Activated CD8-positive, alpha-beta memory T cell treated with anti-CD3 and anti-CD28 coated beads, Interleukin-2, amount 10 ng/mL, durations not matched to agents 7 days and 5 days (primary cell): ENCODE data around the gene DAP. TPM values are rescaled to one million over a fixed set of nuclear protein-coding genes. Genes with fewer than 3 reads are reported as not detected.

Experiments
- ATAC-seq: fragments of 150-1000 bp; cut with Tn5 transposase; one replicate; pipeline ENCODE4 v1.10.0; 2021; ENCODE audit warnings: moderate library complexity
- CTCF ChIA-PET: fragments of 350-600 bp; sonication (Branson Sonifier 250); formaldehyde crosslinking; loops from one replicate; lab custom pipeline; 2021; ENCODE audit warnings: antibody characterized with exemption; lab: Charles Lee
- DNase-seq: peaks from one replicate; pipeline ENCODE4 v3.0.0-alpha.2; 2020
- H3K27ac Mint-ChIP-seq: one replicate; pipeline ENCODE4 v1.8.0; 2021; ENCODE audit warnings: mild to moderate bottlenecking, mixed read lengths
- H3K27me3 Mint-ChIP-seq: one replicate; pipeline ENCODE4 v1.8.0; 2021; ENCODE audit warnings: mixed read lengths
- H3K36me3 Mint-ChIP-seq: one replicate; pipeline ENCODE4 v1.8.0; 2021; ENCODE audit warnings: mild to moderate bottlenecking, mixed read lengths
- H3K4me1 Mint-ChIP-seq: one replicate; pipeline ENCODE4 v1.8.0; 2021; ENCODE audit warnings: mixed read lengths
- H3K4me3 Mint-ChIP-seq: one replicate; pipeline ENCODE4 v1.8.0; 2021; ENCODE audit warnings: mild to moderate bottlenecking, moderate library complexity, mixed read lengths
- H3K9me3 Mint-ChIP-seq: one replicate; pipeline ENCODE4 v1.8.0; 2022; ENCODE audit warnings: low read depth, mixed read lengths
- total RNA-seq, 2 experiments: library from RNA; stranded (reverse); gene quantifications; one replicate each; pipeline ENCODE4 v1.2.3, GENCODE V29; 2021

DAP gene
- total RNA-seq, 2 experiments from 2014 or later, result 44.5 to 52.2 TPM

GRCh38 chr5:10680876-10681481 is 80.1 kb downstream of the DAP start:
- DNase-seq, result no peak
- Mint-ChIP-seq H3K4me3 (no peak overlapping the region), H3K36me3 (peaks cover 17% of the 10 kb centered on the region), H3K9me3 (peaks cover 2% of the 10 kb centered on the region), H3K27me3 (no peaks in the 10 kb centered on the region), H3K4me1 (peaks cover 8% of the 10 kb centered on the region), H3K27ac (no peak overlapping the region)
- no peak for ATAC-seq
- CTCF ChIA-PET, result interaction anchor here (0.9 kb wide), 1 partner anchor 9 kb away, joined by 4 read pairs; no protein-coding TSS in a partner anchor

- ATAC-seq, result no peak
- CTCF ChIA-PET, result interaction anchor here (0.6 to 1.6 kb wide), 2 partner anchors 22 to 80 kb away, joined by 3 read pairs; no protein-coding TSS in a partner anchor
Observed at GRCh38 chr5:10679336-10679988, 81.6 kb downstream of the DAP start.

GRCh38 chr5:10678244-10678643 is 82.8 kb downstream of the DAP start:
- Mint-ChIP-seq H3K4me1 (no peaks in the 10 kb centered on the region), H3K9me3 (peaks cover 2% of the 10 kb centered on the region), H3K4me3 (no peak overlapping the region), H3K27me3 (no peaks in the 10 kb centered on the region), H3K36me3 (peaks cover 17% of the 10 kb centered on the region), H3K27ac (no peak overlapping the region)
- CTCF ChIA-PET, result no interaction called here
- DNase-seq (no peak), ATAC-seq (no peak)

More at GRCh38 chr5:10679336-10679988, 81.6 kb downstream of the DAP start:
- Mint-ChIP-seq H3K36me3 (peaks cover 17% of the 10 kb centered on the region), H3K27me3 (no peaks in the 10 kb centered on the region), H3K9me3 (peaks cover 2% of the 10 kb centered on the region), H3K27ac (no peak overlapping the region), H3K4me3 (no peak overlapping the region), H3K4me1 (no peaks in the 10 kb centered on the region)
- DNase-seq, result no peak

GRCh38 chr5:10677533-10677932 is 83.5 kb downstream of the DAP start:
- no peak overlapping the region for H3K4me3 Mint-ChIP-seq
- peaks cover 2% of the 10 kb centered on the region for H3K9me3 Mint-ChIP-seq
- DNase-seq, result no peak
- H3K4me1 Mint-ChIP-seq, result no peaks in the 10 kb centered on the region
- no peak overlapping the region for H3K27ac Mint-ChIP-seq
- H3K36me3 Mint-ChIP-seq, result peaks cover 17% of the 10 kb centered on the region
- ATAC-seq, result no peak
- no peaks in the 10 kb centered on the region for H3K27me3 Mint-ChIP-seq
- CTCF ChIA-PET, result no interaction called here

GRCh38 chr5:10676946-10677345 is 84.1 kb downstream of the DAP start:
- Mint-ChIP-seq H3K4me1 (no peaks in the 10 kb centered on the region), H3K9me3 (peaks cover 2% of the 10 kb centered on the region), H3K27ac (no peak overlapping the region), H3K36me3 (peaks cover 17% of the 10 kb centered on the region), H3K4me3 (no peak overlapping the region), H3K27me3 (no peaks in the 10 kb centered on the region)
- no peak for ATAC-seq
- no peak for DNase-seq
- CTCF ChIA-PET, result interaction anchor here (1.7 kb wide), 1 partner anchor 49 kb away, joined by 8 read pairs; no protein-coding TSS in a partner anchor

- ATAC-seq (no peak), DNase-seq (no peak)
- peaks cover 17% of the 10 kb centered on the region for H3K36me3 Mint-ChIP-seq
- no peak overlapping the region for H3K4me3 Mint-ChIP-seq
- no peaks in the 10 kb centered on the region for H3K27me3 Mint-ChIP-seq
- no peak overlapping the region for H3K27ac Mint-ChIP-seq
- no peaks in the 10 kb centered on the region for H3K4me1 Mint-ChIP-seq
- CTCF ChIA-PET, result interaction anchor here (1.7 kb wide), 1 partner anchor 48 kb away, joined by 8 read pairs; no protein-coding TSS in a partner anchor
- H3K9me3 Mint-ChIP-seq, result peaks cover 2% of the 10 kb centered on the region
Observed at GRCh38 chr5:10676224-10676623, 84.8 kb downstream of the DAP start.

GRCh38 chr5:10675177-10675700 is 85.8 kb downstream of the DAP start:
- Mint-ChIP-seq H3K36me3 (peaks cover 16% of the 10 kb centered on the region), H3K4me3 (no peak overlapping the region), H3K4me1 (peaks cover 2% of the 10 kb centered on the region), H3K9me3 (peaks cover 2% of the 10 kb centered on the region), H3K27ac (no peak overlapping the region), H3K27me3 (peaks cover 2% of the 10 kb centered on the region)
- DNase-seq (no peak), ATAC-seq (no peak)
- CTCF ChIA-PET, result interaction anchor here (1.7 kb wide), 1 partner anchor 47 kb away, joined by 8 read pairs; no protein-coding TSS in a partner anchor

- no peak for ATAC-seq
- H3K36me3 Mint-ChIP-seq, result peaks cover 11% of the 10 kb centered on the region
- H3K27ac Mint-ChIP-seq, result no peak overlapping the region
- no peak overlapping the region for H3K4me3 Mint-ChIP-seq
- H3K4me1 Mint-ChIP-seq, result peaks cover 2% of the 10 kb centered on the region
- peaks cover 2% of the 10 kb centered on the region for H3K9me3 Mint-ChIP-seq
- peaks cover 2% of the 10 kb centered on the region for H3K27me3 Mint-ChIP-seq
- no peak for DNase-seq
- CTCF ChIA-PET, result no interaction called here
Observed at GRCh38 chr5:10674582-10674981, 86.5 kb downstream of the DAP start.

- Mint-ChIP-seq H3K36me3 (peaks cover 11% of the 10 kb centered on the region), H3K4me1 (peaks cover 2% of the 10 kb centered on the region), H3K27me3 (peaks cover 2% of the 10 kb centered on the region), H3K27ac (no peak overlapping the region), H3K9me3 (peaks cover 2% of the 10 kb centered on the region), H3K4me3 (no peak overlapping the region)
- CTCF ChIA-PET, result no interaction called here
- ATAC-seq (no peak), DNase-seq (no peak)
Observed at GRCh38 chr5:10674096-10674495, 86.9 kb downstream of the DAP start.

GRCh38 chr5:10673407-10673806 is 87.6 kb downstream of the DAP start:
- Mint-ChIP-seq H3K9me3 (peaks cover 2% of the 10 kb centered on the region), H3K27me3 (peaks cover 2% of the 10 kb centered on the region), H3K36me3 (peaks cover 11% of the 10 kb centered on the region), H3K27ac (no peak overlapping the region), H3K4me3 (no peak overlapping the region), H3K4me1 (peaks cover 2% of the 10 kb centered on the region)
- ATAC-seq, result no peak
- DNase-seq, result no peak
- CTCF ChIA-PET, result no interaction called here

GRCh38 chr5:10673017-10673389 is 88.0 kb downstream of the DAP start:
- ATAC-seq, result no peak
- Mint-ChIP-seq H3K4me1 (peaks cover 2% of the 10 kb centered on the region), H3K27ac (no peak overlapping the region), H3K27me3 (peaks cover 2% of the 10 kb centered on the region), H3K4me3 (no peak overlapping the region), H3K9me3 (peaks cover 2% of the 10 kb centered on the region), H3K36me3 (peaks cover 11% of the 10 kb centered on the region)
- DNase-seq, result no peak
- CTCF ChIA-PET, result no interaction called here

- H3K4me3 Mint-ChIP-seq, result no peak overlapping the region
- CTCF ChIA-PET, result interaction anchor here (0.9 to 1.4 kb wide), 2 partner anchors 30 to 97 kb away, joined by 3 to 4 read pairs; no protein-coding TSS in a partner anchor
- H3K27me3 Mint-ChIP-seq, result peaks cover 2% of the 10 kb centered on the region
- no peak overlapping the region for H3K27ac Mint-ChIP-seq
- no peak for ATAC-seq
- peaks cover 4% of the 10 kb centered on the region for H3K36me3 Mint-ChIP-seq
- peaks cover 2% of the 10 kb centered on the region for H3K4me1 Mint-ChIP-seq
- no peak for DNase-seq
- peaks cover under 1% of the 10 kb centered on the region for H3K9me3 Mint-ChIP-seq
Observed at GRCh38 chr5:10672146-10673016, 88.7 kb downstream of the DAP start.
